ENCODE results near the gene KLHDC8A. TPM values are rescaled to one million over a fixed set of nuclear protein-coding genes. Genes with fewer than 3 reads are reported as not detected.

KLHDC8A gene
- total and polyA plus RNA-seq, 2 of the 4 experiments (the other 2 are of a cell fraction) = not detected

GRCh38 chr1:205381305-205381704 lies 24.6 kb upstream of the KLHDC8A start:
- ChIA-PET CTCF (no interaction called here), POLR2A (ENCODE audit: unreplicated experiment) (no interaction called here)
- H2AFZ ChIP-seq (replicated peaks; ENCODE audit: low read length, poor library complexity) = no peak overlapping the region
- no peak overlapping the region for H4K8ac ChIP-seq (ENCODE audit: low read depth in 2 of 2, low read length in 2 of 2)
- H2BK120ac ChIP-seq (ENCODE audit: low read depth, low read length) = no peak overlapping the region
- BruUV-seq (replicated peaks) = no TSS peak
- H3K4me3 ChIP-seq (ENCODE audit: insufficient read depth, low read depth, low read length) = no peak overlapping the region
- no peak overlapping the region for H3K18ac ChIP-seq (ENCODE audit: low read depth, low read length)
- no peak overlapping the region for H2AK9ac ChIP-seq (replicated peaks; ENCODE audit: low read depth, low read length, poor library complexity)
- H2BK20ac ChIP-seq (ENCODE audit: low read depth, low read length) = no peak overlapping the region
- H4K5ac ChIP-seq (ENCODE audit: low read depth, low read length) = no peak overlapping the region
- TF ChIP-seq MAZ (IDR thresholded peaks at IDR 0.05; ENCODE audit: borderline replicate concordance, low read depth, low read length) (no peak), NFE2L2 (IDR thresholded peaks at IDR 0.05; ENCODE audit: low read depth, low read length) (no peak), MXI1 (IDR thresholded peaks at IDR 0.05; ENCODE audit: borderline replicate concordance, low read depth, low read length) (no peak), SMC3 (IDR thresholded peaks at IDR 0.05; ENCODE audit: low read depth, low read length) (no peak), MAFK (IDR thresholded peaks at IDR 0.05; ENCODE audit: low read depth, low read length) (no peak), RAD21 (IDR thresholded peaks at IDR 0.05; ENCODE audit: low read length) (no peak), BHLHE40 (IDR thresholded peaks at IDR 0.05; ENCODE audit: low read depth, low read length) (no peak), RFX5 (IDR thresholded peaks at IDR 0.05; ENCODE audit: low read depth, low read length) (no peak)
- TF ChIP-seq, protein P1, sequence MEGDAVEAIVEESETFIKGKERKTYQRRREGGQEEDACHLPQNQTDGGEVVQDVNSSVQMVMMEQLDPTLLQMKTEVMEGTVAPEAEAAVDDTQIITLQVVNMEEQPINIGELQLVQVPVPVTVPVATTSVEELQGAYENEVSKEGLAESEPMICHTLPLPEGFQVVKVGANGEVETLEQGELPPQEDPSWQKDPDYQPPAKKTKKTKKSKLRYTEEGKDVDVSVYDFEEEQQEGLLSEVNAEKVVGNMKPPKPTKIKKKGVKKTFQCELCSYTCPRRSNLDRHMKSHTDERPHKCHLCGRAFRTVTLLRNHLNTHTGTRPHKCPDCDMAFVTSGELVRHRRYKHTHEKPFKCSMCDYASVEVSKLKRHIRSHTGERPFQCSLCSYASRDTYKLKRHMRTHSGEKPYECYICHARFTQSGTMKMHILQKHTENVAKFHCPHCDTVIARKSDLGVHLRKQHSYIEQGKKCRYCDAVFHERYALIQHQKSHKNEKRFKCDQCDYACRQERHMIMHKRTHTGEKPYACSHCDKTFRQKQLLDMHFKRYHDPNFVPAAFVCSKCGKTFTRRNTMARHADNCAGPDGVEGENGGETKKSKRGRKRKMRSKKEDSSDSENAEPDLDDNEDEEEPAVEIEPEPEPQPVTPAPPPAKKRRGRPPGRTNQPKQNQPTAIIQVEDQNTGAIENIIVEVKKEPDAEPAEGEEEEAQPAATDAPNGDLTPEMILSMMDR (conservative IDR thresholded peaks at IDR 0.05; ENCODE audit: low read depth, low read length) = no peak
- TF ChIP-seq, protein P2, sequence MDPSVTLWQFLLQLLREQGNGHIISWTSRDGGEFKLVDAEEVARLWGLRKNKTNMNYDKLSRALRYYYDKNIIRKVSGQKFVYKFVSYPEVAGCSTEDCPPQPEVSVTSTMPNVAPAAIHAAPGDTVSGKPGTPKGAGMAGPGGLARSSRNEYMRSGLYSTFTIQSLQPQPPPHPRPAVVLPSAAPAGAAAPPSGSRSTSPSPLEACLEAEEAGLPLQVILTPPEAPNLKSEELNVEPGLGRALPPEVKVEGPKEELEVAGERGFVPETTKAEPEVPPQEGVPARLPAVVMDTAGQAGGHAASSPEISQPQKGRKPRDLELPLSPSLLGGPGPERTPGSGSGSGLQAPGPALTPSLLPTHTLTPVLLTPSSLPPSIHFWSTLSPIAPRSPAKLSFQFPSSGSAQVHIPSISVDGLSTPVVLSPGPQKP (IDR thresholded peaks at IDR 0.05; ENCODE audit: borderline replicate concordance, low read depth, low read length) = no peak
- H3K9me1 ChIP-seq (ENCODE audit: insufficient read depth, low read length) = 0 out of 2 replicates have a peak, but pooled peaks cover 5% of the 10 kb centered on the region
- H3K4me1 ChIP-seq (ENCODE audit: control insufficient read depth, insufficient read depth, low read length) = no peaks in the 10 kb centered on the region
- no peak overlapping the region for H3K56ac ChIP-seq (ENCODE audit: extremely low read depth, insufficient read depth, low read length)
- peaks cover 23% of the 10 kb centered on the region for H3K27me3 ChIP-seq (ENCODE audit: control insufficient read depth, insufficient read depth, low read length)
- no peak overlapping the region for H4K91ac ChIP-seq (ENCODE audit: insufficient read depth, low read depth, low read length)
- dilution Hi-C loops (cut with HindIII; ENCODE audit: low sequenced_read_pairs, unreplicated experiment) = no loop called here
- H3K36me3 ChIP-seq (ENCODE audit: control insufficient read depth, insufficient read depth, low read length) = no peaks in the 10 kb centered on the region
- H3K9me3 ChIP-seq (ENCODE audit: control insufficient read depth, insufficient read depth, low read length) = no peaks in the 10 kb centered on the region
- intact Hi-C loops (cut with micrococcal nuclease) = no loop called here
- ATAC-seq (ENCODE audit: low read depth) (no peak), DNase-seq (no peak)
- H2AK5ac ChIP-seq (ENCODE audit: low read depth, low read length) = no peak overlapping the region
- in situ Hi-C loops (cut with MboI; ENCODE audit: low sequenced_read_pairs) = no loop called here
- 100% methylated on average over 1 of the region's 6 CpGs; no CpG with 5 or more reads in 1 of the 2 experiments for WGBS, 2 experiments (ENCODE audit: extremely low coverage in 2 of 2, insufficient read length in 1 of 2)
- no peak overlapping the region for H3K4me2 ChIP-seq (ENCODE audit: low read depth, low read length)
- no peak overlapping the region for H2BK5ac ChIP-seq (ENCODE audit: low read depth, low read length, poor library complexity, severe bottlenecking)
- no peaks in the 10 kb centered on the region for H3K79me1 ChIP-seq (ENCODE audit: low read depth in 1 of 2, low read length in 2 of 2)
- H3K23ac ChIP-seq (ENCODE audit: low read depth, low read length) = no peak overlapping the region
- H3K14ac ChIP-seq (replicated peaks; ENCODE audit: low read depth, low read length) = no peak overlapping the region
- H3K27ac ChIP-seq (ENCODE audit: insufficient read depth, low read length) = no peak overlapping the region
- H2BK15ac ChIP-seq (ENCODE audit: low read depth, low read length) = no peak overlapping the region
- H3K9ac ChIP-seq (ENCODE audit: low read depth, low read length) = no peak overlapping the region
- no peaks in the 10 kb centered on the region for H4K20me1 ChIP-seq (ENCODE audit: insufficient read depth, low read length)
- H3K4ac ChIP-seq (ENCODE audit: low read depth, low read length) = no peak overlapping the region

Measured in IMR-90 (cell line).